Stimulated activated CD8-positive, alpha-beta memory T cell treated with anti-CD3 and anti-CD28 coated beads, Interleukin-12 subunit alpha, Interleukin-12 subunit beta, amount 100 ng/mL, for 24 hours (primary cell): Measurements from ENCODE around the gene PRF1.
"Not testable (repeated sequence)": the region's sequence is repeated elsewhere in the genome, so short reads cannot be mapped to it uniquely, and the experiment has no call there.

Experiments used
- DNase-seq: peaks from one replicate; pipeline ENCODE4 v3.0.0-alpha.2; 2020; ENCODE audit errors: extremely low read depth

Gene PRF1

DNA sequence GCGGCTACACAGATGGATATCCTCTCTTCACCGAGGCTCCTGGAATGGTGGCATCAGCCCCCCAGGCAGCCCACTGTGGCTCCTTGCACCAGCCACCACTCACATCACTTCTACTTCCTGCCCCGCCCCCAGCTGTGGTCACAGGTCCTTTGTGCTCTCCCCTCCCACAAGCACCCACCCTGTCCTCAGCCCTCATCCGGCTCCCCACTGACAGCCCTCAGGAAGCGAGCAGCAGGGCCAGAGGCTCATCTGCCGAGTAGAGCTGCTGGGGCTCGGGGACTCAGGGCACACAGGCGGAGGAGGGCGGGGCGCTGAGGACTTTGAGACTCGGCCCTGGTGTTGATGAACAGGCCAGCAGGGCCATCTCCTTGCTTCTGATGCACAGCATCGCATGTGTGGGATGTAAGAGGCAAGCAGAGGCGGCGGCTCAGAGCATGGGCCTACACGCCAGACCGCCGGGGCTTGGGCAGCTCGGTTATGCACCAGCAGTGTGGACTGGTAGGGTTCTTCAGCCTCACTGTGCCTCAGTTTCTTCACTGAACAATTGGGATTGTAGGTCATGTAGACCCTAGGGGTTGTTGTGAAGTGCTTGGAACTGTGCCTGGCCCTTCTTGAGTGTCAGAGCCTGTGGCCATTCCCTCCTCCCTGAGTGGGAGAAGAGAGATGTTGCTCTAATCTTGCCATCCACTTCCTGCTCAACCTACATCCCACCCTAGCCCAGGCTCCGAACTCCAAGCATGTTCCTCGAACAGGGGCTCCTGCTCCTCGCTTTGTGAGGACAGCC lies at the start of gene PRF1:
Gene PRF1 (minus strand): TSS at position 77 of the 784 bp plus-strand sequence. CDS start 1,839 bp downstream, outside the sequence.
- peak; percentile 64 for DNase-seq

GRCh38 chr10:70651661-70652060 lies 49.1 kb upstream of the PRF1 start:
- no peak for DNase-seq

GRCh38 chr10:70650718-70651117 lies 48.2 kb upstream of the PRF1 start:
- no peak for DNase-seq

GRCh38 chr10:70650104-70650503 lies 47.6 kb upstream of the PRF1 start:
- no peak for DNase-seq

DNA sequence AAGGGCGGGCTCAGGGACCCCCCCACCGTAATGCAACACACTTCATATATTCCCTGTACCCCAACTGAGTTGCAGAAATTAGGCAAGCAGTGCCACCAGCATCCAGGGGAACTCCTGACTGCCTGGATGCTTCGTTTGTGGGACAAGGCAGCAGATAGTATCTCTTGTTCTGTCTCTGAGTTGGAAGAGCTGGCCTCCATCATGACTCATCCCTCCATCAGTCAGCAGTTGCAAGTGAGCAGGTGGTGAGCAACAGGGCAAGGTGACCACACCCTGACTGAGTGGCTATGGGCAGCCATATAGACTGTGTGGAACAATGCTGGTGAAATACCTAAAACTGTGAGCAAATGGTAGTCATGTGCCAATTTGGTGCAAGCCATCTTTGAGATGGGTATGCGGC lies 47.0 kb upstream of the PRF1 start:
- no peak for DNase-seq

GRCh38 chr10:70648427-70648826 lies 45.9 kb upstream of the PRF1 start:
- no peak for DNase-seq

DNA sequence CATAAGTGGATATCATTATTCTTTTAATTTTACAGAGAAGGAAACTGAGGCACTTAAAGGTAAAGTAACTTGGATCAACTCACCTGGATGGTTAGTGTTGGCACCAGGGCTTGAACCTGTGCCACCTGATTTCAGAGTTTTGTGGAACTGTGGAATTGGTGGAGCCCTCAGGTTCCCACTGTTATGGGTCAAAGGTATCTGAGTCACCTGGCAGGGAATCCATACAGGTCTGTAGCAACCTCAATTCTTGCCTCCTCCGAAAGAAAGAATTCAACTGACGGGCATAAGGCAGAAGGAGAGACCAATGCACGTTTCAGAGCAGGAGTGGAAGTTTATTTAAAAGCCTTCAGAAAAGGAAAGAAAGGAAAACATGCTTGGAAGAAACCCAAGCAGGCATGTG lies 44.5 kb upstream of the PRF1 start:
- no peak for DNase-seq

DNA sequence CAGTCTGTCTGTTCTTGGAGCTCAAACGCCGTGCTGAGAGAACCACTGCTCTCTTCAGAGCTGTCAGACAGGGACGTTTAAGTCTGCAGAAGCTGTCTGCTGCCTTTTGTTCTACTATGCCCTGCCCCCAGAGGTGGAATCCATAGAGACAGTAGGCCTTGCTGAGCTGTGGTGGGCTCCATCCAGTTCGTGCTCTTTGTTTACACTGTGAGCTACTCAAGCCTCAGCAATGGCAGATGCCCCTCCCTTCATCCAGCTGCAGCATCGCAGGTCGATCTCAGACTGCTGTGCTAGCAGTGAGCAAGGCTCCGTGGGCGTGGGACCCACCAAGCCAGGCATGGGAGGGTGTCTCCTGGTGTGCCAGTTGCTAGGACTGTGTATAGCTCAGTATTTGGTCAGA lies 42.4 kb upstream of the PRF1 start:
- DNase-seq: not testable (repeated sequence)

GRCh38 chr10:70643272-70643671 lies 40.7 kb upstream of the PRF1 start:
- not testable (repeated sequence) for DNase-seq

DNA sequence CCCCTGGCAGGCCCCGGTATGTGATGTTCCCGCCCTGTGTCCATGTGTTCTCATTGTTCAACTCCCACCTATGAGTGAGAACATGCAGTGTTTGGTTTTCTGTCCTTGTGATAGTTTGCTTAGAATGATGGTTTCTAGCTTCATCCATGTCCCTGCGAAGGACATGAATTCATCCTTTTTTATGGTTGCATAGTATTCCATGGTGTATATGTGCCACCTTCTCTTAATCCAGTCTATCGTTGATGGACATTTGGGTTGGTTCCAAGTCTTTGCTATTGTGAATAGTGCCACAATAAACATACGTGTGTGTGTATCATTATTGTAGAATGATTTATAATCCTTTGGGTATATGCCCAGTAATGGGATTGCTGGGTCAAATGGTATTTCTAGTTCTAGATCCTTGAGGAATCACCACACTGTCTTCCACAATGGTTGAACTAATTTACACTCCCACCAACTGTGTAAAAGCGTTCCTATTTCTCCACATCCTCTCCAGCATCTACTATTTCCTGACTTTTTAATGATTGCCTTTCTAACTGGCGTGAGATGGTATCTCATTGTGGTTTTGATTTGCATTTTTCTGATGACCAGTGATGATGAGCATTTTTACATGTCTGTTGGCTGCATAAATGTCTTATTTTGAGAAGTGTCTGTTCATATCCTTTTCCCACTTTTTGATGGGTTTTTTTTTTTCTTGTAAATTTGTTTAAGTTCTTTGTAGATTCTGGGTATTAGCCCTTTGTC lies 37.3 kb upstream of the PRF1 start:
- not testable (repeated sequence) for DNase-seq

- not testable (repeated sequence) for DNase-seq
Observed at GRCh38 chr10:70634515-70634914, 32.0 kb upstream of the PRF1 start.

GRCh38 chr10:70634011-70634410 lies 31.5 kb upstream of the PRF1 start:
- no peak for DNase-seq

GRCh38 chr10:70631735-70632134 lies 29.2 kb upstream of the PRF1 start:
- not testable (repeated sequence) for DNase-seq

- DNase-seq: no peak
Observed at GRCh38 chr10:70629338-70629737, 26.8 kb upstream of the PRF1 start.

DNA sequence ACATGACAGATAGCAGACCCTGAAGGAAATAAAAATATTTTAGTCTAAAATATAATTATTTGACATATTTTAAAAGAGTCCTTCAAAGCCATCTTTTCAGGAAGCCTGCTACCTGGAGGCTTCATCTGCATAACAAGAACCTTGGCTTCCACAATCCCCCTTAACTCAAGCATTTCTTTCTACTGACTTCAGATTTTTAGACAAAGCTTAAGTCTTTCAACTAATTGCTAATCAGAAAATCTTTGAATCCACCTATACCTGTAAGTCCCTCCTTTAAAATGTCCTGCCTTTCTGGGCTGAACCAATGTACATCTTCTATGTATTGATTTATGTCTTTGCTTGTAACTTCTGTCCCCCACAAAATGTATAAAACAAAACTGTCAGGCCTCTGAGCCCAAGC lies 23.5 kb upstream of the PRF1 start:
- no peak for DNase-seq

DNA sequence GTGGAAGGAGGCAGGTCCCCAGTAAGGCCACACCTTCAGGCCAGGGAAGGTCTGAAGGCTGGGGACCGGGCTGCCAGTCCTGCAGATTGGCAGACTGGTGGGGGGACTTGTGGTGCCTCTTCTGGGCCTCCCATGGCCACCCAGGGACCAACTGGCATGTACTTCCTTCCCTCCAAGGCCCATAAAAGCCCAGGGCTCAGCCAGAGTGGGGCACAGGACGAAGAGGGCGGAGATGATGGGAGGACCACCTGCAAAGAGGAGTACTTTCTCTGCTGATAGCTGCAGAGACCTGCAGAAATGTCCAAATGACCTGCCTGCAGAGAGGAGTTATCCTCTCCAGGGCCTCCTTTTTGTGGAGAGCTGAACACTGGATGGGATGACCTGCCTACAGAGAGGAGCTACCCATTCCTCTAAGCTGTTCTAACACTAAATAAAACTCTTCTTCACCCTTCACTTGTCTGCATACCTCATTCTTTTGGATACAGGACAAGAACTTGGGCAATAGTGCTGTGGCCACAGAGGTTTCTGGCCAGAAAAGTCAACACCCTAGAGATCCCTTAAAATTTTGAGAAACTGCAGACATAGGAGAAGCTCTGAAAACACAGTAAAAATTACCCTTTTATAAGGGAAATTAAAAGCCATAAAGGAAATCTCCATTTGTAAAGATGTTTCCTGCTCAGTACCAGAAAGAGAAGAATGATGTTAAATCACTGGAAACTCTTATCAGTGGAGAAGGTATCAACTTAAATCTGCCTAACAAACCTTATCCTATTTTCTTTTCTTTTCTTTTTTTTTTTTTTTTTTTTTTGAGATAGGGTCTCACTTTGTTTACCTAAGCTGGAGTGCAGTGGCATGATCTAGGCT lies 20.7 kb upstream of the PRF1 start:
- DNase-seq: no peak

DNA sequence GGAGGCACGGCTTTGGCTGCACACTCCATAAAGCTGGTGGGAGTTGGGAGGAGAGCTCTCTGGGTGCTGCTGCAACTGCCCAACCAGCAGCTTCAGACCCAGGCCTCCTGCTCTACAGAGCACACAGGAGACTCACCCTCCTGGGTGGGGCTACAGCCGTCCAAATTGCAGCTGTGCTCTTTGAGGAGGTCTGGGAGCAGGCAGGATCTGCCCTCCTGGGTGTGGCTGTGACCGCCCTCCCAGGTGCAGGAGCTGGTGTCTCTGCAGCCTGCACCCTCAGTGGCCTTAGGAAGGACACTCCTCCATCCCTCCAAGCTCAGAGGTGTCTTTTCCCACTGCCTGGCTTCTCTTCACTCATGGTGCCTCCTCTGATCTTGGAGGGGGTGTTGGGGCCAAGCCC lies 20.0 kb upstream of the PRF1 start:
- no peak for DNase-seq

DNA sequence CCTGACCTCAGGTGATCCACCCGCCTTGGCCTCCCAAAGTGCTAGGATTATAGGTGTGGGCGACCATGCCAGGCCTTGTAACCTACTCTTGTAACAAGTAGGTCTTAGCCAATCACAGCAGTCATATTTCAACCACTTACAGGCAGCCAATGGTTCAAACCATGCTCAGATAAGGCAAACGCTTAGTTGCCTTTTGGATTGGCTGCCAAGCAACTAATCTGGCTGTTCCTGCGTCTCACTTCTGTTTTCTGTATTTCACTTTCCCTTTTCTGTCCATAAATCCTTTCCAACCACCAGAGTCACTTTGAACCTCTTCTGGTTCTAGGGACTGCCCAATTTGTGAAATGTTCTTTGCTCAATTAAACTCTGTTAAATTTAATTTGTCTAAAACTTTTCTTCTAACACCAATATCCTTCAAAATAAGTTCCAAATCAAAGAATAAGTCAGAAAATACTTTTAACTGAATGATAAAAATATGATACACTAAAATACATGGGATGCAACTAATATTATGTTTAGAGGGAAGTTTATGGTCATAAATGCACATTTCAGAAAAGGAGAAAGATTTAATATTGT lies 19.1 kb upstream of the PRF1 start:
- DNase-seq: no peak

- no peak for DNase-seq
Observed at GRCh38 chr10:70620020-70620289, 17.4 kb upstream of the PRF1 start.

- no peak for DNase-seq
Observed at GRCh38 chr10:70619271-70620019, 16.9 kb upstream of the PRF1 start.

DNA sequence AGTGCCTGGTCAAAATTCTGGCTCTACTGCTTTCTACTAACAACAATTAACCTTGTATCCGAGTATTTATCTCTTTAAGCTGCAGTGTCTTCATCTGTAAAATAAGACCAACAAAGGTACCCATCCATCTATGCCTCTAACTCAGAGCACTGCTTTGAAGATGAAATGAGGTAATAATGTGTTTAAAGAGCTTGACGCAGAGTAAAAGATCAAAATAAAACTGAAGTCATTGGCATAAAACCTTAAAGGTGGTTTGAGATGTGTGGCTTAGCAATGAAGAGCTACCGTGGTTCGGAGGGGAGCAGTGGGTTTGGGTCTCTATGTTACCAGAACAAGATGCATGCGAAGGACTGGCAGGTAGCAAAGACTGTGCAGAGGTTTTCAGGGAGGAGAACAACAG lies 16.1 kb upstream of the PRF1 start:
- DNase-seq: no peak
